GM12878 (cell line): ENCODE results near the gene ERN1. TPM values are rescaled to one million over a fixed set of nuclear protein-coding genes. Genes with fewer than 3 reads are reported as not detected.

Source experiments
- ATAC-seq: fragments of 200-7000 bp; cut with Tn5 transposase; 3 replicates; pipeline ENCODE4 v1.9.1; 2020; ENCODE audit warnings: mild to moderate bottlenecking, moderate library complexity
- Bru-seq: library from RNA; stranded (reverse); fragments of 400-500 nt; gene quantifications from one replicate; lab custom pipeline; 2021; lab: Mats Ljungman, UMichigan
- BruChase-seq, 2 experiments: library from RNA; stranded (reverse); fragments of 400-500 nt; gene quantifications; one replicate each; lab custom pipeline; 2021; lab: Mats Ljungman, UMichigan
- BruUV-seq: library from RNA; stranded (reverse); fragments of 400-500 nt; replicated peaks from 2 replicates; lab custom pipeline; 2021; lab: Mats Ljungman, UMichigan
- CTCF ChIA-PET: fragments of 300-600 bp; sonication (Branson Sonifier 250); formaldehyde crosslinking; extraction: SDS; loops from one replicate; lab custom pipeline; 2021; ENCODE audit warnings: inconsistent platforms; lab: Yijun Ruan, JAX
- POLR2A ChIA-PET: fragments of 350-600 bp; formaldehyde crosslinking; extraction: SDS; loops from one replicate; lab custom pipeline; 2021; ENCODE audit warnings: inconsistent platforms; lab: Charles Lee
- RAD21 ChIA-PET: fragments of 300-600 bp; sonication (Branson Sonifier 250); formaldehyde crosslinking; loops from one replicate; lab custom pipeline; 2023; ENCODE audit warnings: antibody characterized with exemption; ENCODE audit not compliant: unreplicated experiment; lab: Charles Lee
- SMC1A ChIA-PET: fragments of 300-600 bp; sonication (Branson Sonifier 250); formaldehyde crosslinking; loops from one replicate; lab custom pipeline; 2023; ENCODE audit not compliant: unreplicated experiment, uncharacterized antibody; lab: Charles Lee
- DNase-seq: peaks from one replicate; pipeline ENCODE4 v3.0.0-alpha.2; 2011; ENCODE audit warnings: low read depth, low spot score
- FAIRE-seq: peaks from 3 replicates; lab custom pipeline; 2011; peaks lifted over from hg19 to GRCh38; lab: Jason Lieb, UNC
- H2AFZ ChIP-seq: 2 replicates; pipeline ENCODE4 v1.6.0; 2011; ENCODE audit warnings: low read depth, low read length, control low read depth; ENCODE audit not compliant: control insufficient read depth
- H3K27ac ChIP-seq: 2 replicates; pipeline ENCODE4 v1.5.1; 2011; ENCODE audit warnings: control low read depth; ENCODE audit not compliant: control insufficient read depth, insufficient read depth
- H3K27me3 ChIP-seq, 2 experiments: replicated peaks in 1 of 2; 2 replicates each; pipeline versions ENCODE4 v1.6.0 to v1.6.1; 2011; ENCODE audit warnings: low read length in 1 of 2; ENCODE audit not compliant: control insufficient read depth in 2 of 2, insufficient read depth in 2 of 2
- H3K36me3 ChIP-seq, 2 experiments: 2 replicates each; pipeline ENCODE4 v1.5.1; 2011; ENCODE audit warnings: low read length in 1 of 2; ENCODE audit not compliant: control insufficient read depth in 2 of 2, insufficient read depth in 2 of 2
- H3K4me1 ChIP-seq: 2 replicates; pipeline ENCODE4 v1.6.1; 2011; ENCODE audit warnings: mild to moderate bottlenecking, low read length, moderate library complexity, mixed read lengths; ENCODE audit not compliant: control insufficient read depth, insufficient read depth
- H3K4me2 ChIP-seq: 2 replicates; pipeline ENCODE4 v1.6.0; 2011; ENCODE audit warnings: control low read depth; ENCODE audit not compliant: control insufficient read depth, insufficient read depth
- H3K4me3 ChIP-seq: fragments of 200-600 bp; sonication (generic); 2 replicates; pipeline ENCODE4 v1.5.1; 2016
- H3K79me2 ChIP-seq: 2 replicates; pipeline ENCODE4 v1.6.0; 2011; ENCODE audit warnings: low read length; ENCODE audit not compliant: control insufficient read depth, insufficient read depth
- H3K9ac ChIP-seq: 2 replicates; pipeline ENCODE4 v1.8.0; 2011; ENCODE audit warnings: low read length, control low read depth, mixed read lengths; ENCODE audit not compliant: control insufficient read depth, insufficient read depth
- H3K9me3 ChIP-seq: replicated peaks from 3 replicates; pipeline ENCODE4 v1.5.1; 2011; ENCODE audit warnings: mild to moderate bottlenecking, low read length; ENCODE audit not compliant: control insufficient read depth, insufficient read depth
- H4K20me1 ChIP-seq: 2 replicates; pipeline ENCODE4 v1.6.0; 2011; ENCODE audit not compliant: control insufficient read depth, insufficient read depth
- CBFB ChIP-seq: IDR thresholded peaks from 2 replicates; pipeline ENCODE4 v1.6.1; 2016; ENCODE audit warnings: antibody characterized with exemption, low read depth
- CHD2 ChIP-seq: IDR thresholded peaks from 2 replicates; pipeline ENCODE4 v1.6.1; 2011; ENCODE audit warnings: low read depth, low read length, improper control_type of control experiment, borderline replicate concordance
- HDAC6 ChIP-seq: fragments of 200-600 bp; sonication (generic); IDR thresholded peaks from one replicate; pipeline ENCODE4 v1.8.0; 2017; ENCODE audit warnings: antibody characterized with exemption; ENCODE audit not compliant: unreplicated experiment
- IKZF2 ChIP-seq, 2 experiments: fragments of 450-650 bp; IDR thresholded peaks; 2 replicates each; pipeline ENCODE4 v1.6.1; 2017; ENCODE audit warnings: mild to moderate bottlenecking in 2 of 2, moderate library complexity in 2 of 2
- JUND ChIP-seq: IDR thresholded peaks from 2 replicates; pipeline ENCODE4 v1.6.1; 2012; ENCODE audit warnings: low read depth, mild to moderate bottlenecking, low read length, improper control_type of control experiment, moderate library complexity
- LARP7 ChIP-seq: fragments of 450-650 bp; IDR thresholded peaks from 2 replicates; pipeline ENCODE4 v1.6.1; 2017; ENCODE audit warnings: mild to moderate bottlenecking
- MXI1 ChIP-seq: fragments of 150-350 bp; IDR thresholded peaks from 2 replicates; pipeline ENCODE4 v1.6.1; 2011; ENCODE audit warnings: low read depth, mild to moderate bottlenecking, inconsistent platforms, low read length, improper control_type of control experiment
- NFXL1 ChIP-seq: fragments of 450-650 bp; IDR thresholded peaks from 2 replicates; pipeline ENCODE4 v1.6.1; 2017; ENCODE audit warnings: antibody characterized with exemption, mild to moderate bottlenecking, borderline replicate concordance
- NR2F1 ChIP-seq: fragments of 450-650 bp; conservative IDR thresholded peaks from 2 replicates; pipeline ENCODE4 v1.6.1; 2017; ENCODE audit warnings: mild to moderate bottlenecking
- SIN3A ChIP-seq: IDR thresholded peaks from 2 replicates; pipeline ENCODE4 v1.6.1; 2012; ENCODE audit warnings: low read depth, low read length, improper control_type of control experiment
- SMAD1 ChIP-seq: fragments of 450-650 bp; IDR thresholded peaks from 2 replicates; pipeline ENCODE4 v1.6.1; 2018; ENCODE audit warnings: mild to moderate bottlenecking, low read depth; ENCODE audit not compliant: partially characterized antibody
- SP1 ChIP-seq: IDR thresholded peaks from one replicate; pipeline ENCODE4 v1.6.1; 2011; ENCODE audit warnings: low read depth, low read length
- TBL1XR1 ChIP-seq: IDR thresholded peaks from 2 replicates; pipeline ENCODE4 v1.6.1; 2012; ENCODE audit warnings: low read depth, low read length, improper control_type of control experiment
- TCF12 ChIP-seq: IDR thresholded peaks from 2 replicates; pipeline ENCODE4 v1.6.1; 2011; ENCODE audit warnings: low read depth, mild to moderate bottlenecking, low read length
- WGBS: methylation state at CpG from one replicate; pipeline ENCODE4 v1.1.6; 2016; ENCODE audit warnings: low lambda C conversion rate; ENCODE audit not compliant: insufficient replicate concordance, insufficient coverage; ENCODE audit errors: missing lambda C conversion rate; 5-methylcytosine and 5-hydroxymethylcytosine counted together
- in situ Hi-C: fragments of 300-500 bp; cut with MboI; formaldehyde crosslinking; loops from 9 replicates; pipeline ENCODE4 v1.14.3; 2018; ENCODE audit warnings: mixed read lengths
- intact Hi-C: fragments of 100-400 bp; cut with micrococcal nuclease; formaldehyde crosslinking; loops from one replicate; pipeline ENCODE4 v1.14.2; 2022; ENCODE audit not compliant: unreplicated experiment
- long read RNA-seq, 2 experiments: library from polyadenylated mRNA; unstranded; transcript quantifications; one replicate each; pipeline ENCODE4 v2.0.0, GENCODE V29; 2019 to 2020
- polyA minus RNA-seq, 3 experiments: library from RNA; depleted of rRNA, polyadenylated mRNA; stranded (reverse); fragments of >200 nt; gene quantifications; 2 replicates each; pipeline ENCODE4 v1.2.3, GENCODE V29; 2011
- polyA plus RNA-seq, 11 experiments: library from polyadenylated mRNA; depleted of rRNA in 4 of 11; unstranded in 6 of 11; stranded (reverse) in 5 of 11; fragments of >200 nt; fragmentation: Nextera tagmentation in 4 of 11; fragmentation: Illumina TruSeq in 1 of 11; extraction: Ambion mirVana in 4 of 11; extraction: Trizol in 1 of 11; gene quantifications; 1 replicate in 1 of 11; 2 replicates in 10 of 11; pipeline versions ENCODE4 v1.2.1 to v1.2.3, GENCODE V29; 2011 to 2016; ENCODE audit warnings: inconsistent platforms in 2 of 11, missing spikeins in 2 of 11, low read depth in 1 of 11
- total RNA-seq, 4 experiments: library from RNA; depleted of rRNA in 3 of 4; stranded (reverse); fragments of >200 nt in 3 of 4; fragmentation: Illumina TruSeq in 1 of 4; extraction: Trizol in 1 of 4; gene quantifications; 2 replicates each; pipeline versions ENCODE4 v1.2.1 to v1.2.3, GENCODE V29; 2013 to 2021
- TF ChIP-seq, protein P1 (sequence below): IDR thresholded peaks from 2 replicates; pipeline ENCODE4 v1.6.1; 2012; ENCODE audit warnings: low read depth, low read length, improper control_type of control experiment
- TF ChIP-seq, protein P2 (sequence below), 3 experiments: IDR thresholded peaks in 2 of 3; conservative IDR thresholded peaks in 1 of 3; 2 replicates each; pipeline ENCODE4 v1.5.1; 2011; ENCODE audit warnings: low read depth in 3 of 3, low read length in 3 of 3, mild to moderate bottlenecking in 3 of 3, control low read depth in 2 of 3, moderate library complexity in 2 of 3, inconsistent platforms in 1 of 3, mixed read lengths in 1 of 3; ENCODE audit not compliant: control insufficient read depth in 2 of 3, insufficient read depth in 1 of 3; ENCODE audit errors: extremely low read depth in 1 of 3

Gene ERN1
- 60.0 and 65.4 TPM in 2 replicates for total RNA-seq (2013; cell fraction: nucleolus; rRNA removed)
- total RNA-seq (2014; rRNA removed) (7.5 and 10.8 TPM in 2 replicates), total RNA-seq (2014; rRNA removed; fragmentation: Illumina TruSeq; extraction: Trizol) (6.4 and 7.6 TPM in 2 replicates), total RNA-seq (2021) (16.8 and 17.1 TPM in 2 replicates), polyA plus RNA-seq (2011; rRNA removed) (6.4 and 7.3 TPM in 2 replicates), polyA plus RNA-seq (2014; fragmentation: Illumina TruSeq; extraction: Trizol) (6.5 and 6.7 TPM in 2 replicates), polyA plus RNA-seq (2014; fragmentation: Nextera tagmentation; extraction: Ambion mirVana) (1 to 10 TPM; 2.6 to 3.4 TPM), polyA plus RNA-seq (2014; rRNA removed) (7.7 and 10.7 TPM in 2 replicates), polyA plus RNA-seq (2016; fragmentation: Nextera tagmentation; extraction: Ambion mirVana) (10 to 100 TPM; 17.9 to 19.2 TPM), polyA minus RNA-seq (2011; rRNA and poly(A)+ RNA removed) (10.5 and 16.0 TPM in 2 replicates), Bru-seq, nascent RNA (percentile 91 among the genes with signal in this experiment), BruChase-seq, experiment 1, labeled RNA remaining after a 6-hour chase (percentile 77 among the genes with signal in this experiment), BruChase-seq, experiment 2, labeled RNA remaining after a 2-hour chase (percentile 80 among the genes with signal in this experiment)
- 11.6 TPM for polyA plus RNA-seq (2011; ENCODE audit: low read depth)
- polyA plus RNA-seq (2011; cell fraction: cytosol; rRNA removed) = 5.5 and 5.6 TPM in 2 replicates
- polyA plus RNA-seq (2011; cell fraction: nucleus; rRNA removed) = 14.1 and 15.5 TPM in 2 replicates
- polyA plus RNA-seq (2012) = 9.2 and 15.8 TPM in 2 replicates
- polyA minus RNA-seq (2011; cell fraction: cytosol; rRNA and poly(A)+ RNA removed) = 2.0 and 3.5 TPM in 2 replicates
- polyA minus RNA-seq (2011; cell fraction: nucleus; rRNA and poly(A)+ RNA removed) = 10.5 and 17.7 TPM in 2 replicates
- long read RNA-seq, experiment 1 = 0 reads
- long read RNA-seq, experiment 2, partial matches to known transcripts = 0 of 4 reads
- long read RNA-seq, experiment 2, other reads (novel, unspliced or antisense) = 1 of 4 reads

GRCh38 chr17:64129765-64130558, at the start of gene ERN1:
Gene ERN1, minus strand, starts transcription at chr17:64130144. Its CDS starts 115 bp downstream, at chr17:64130029.
- ChIA-PET RAD21 (interaction anchor here (1.0 to 14.4 kb wide), 15 partner anchors 8 to 221 kb away, joined by 3 to 507 read pairs (median 23); partner anchors contain the start of genes GH1 and ICAM2), POLR2A (interaction anchor here (0.5 to 6.6 kb wide), 27 partner anchors 10 to 207 kb away, joined by 3 to 86 read pairs (median 5); partner anchors contain the start of genes CD79B and ICAM2), CTCF (interaction anchor here (0.6 to 9.7 kb wide), 19 partner anchors 7 to 215 kb away, joined by 3 to 915 read pairs (median 9); partner anchors contain the start of genes CSHL1, GH1 and ICAM2), SMC1A (interaction anchor here (1.0 to 11.2 kb wide), 13 partner anchors 7 to 211 kb away, joined by 3 to 570 read pairs (median 17); partner anchors contain the start of genes GH1 and ICAM2)
- no TSS peak for BruUV-seq
- peaks cover 32% of the 10 kb centered on the region for H3K4me1 ChIP-seq
- peak within 1 kb of the TSS; percentile 65 for H3K4me2 ChIP-seq
- peaks cover 43% of the 10 kb centered on the region for H3K79me2 ChIP-seq
- no peaks in the 10 kb centered on the region for H3K27me3 ChIP-seq
- H2AFZ ChIP-seq = peak within 1 kb of the TSS; percentile 70
- peak; percentile 89 for ATAC-seq
- intact Hi-C loops (loop anchor here (2.0 kb wide), 1 partner anchor 67 kb away; no protein-coding TSS in a partner anchor), in situ Hi-C loops (loop anchor here (5.0 kb wide), 2 partner anchors 103 to 208 kb away; no protein-coding TSS in a partner anchor)
- H3K9me3 ChIP-seq = no peaks in the 10 kb centered on the region
- H3K36me3 ChIP-seq = no peaks in the 10 kb centered on the region
- H3K4me3 ChIP-seq = peak within 1 kb of the TSS; percentile 93
- H4K20me1 ChIP-seq = no peaks in the 10 kb centered on the region
- peak; percentile 54 for DNase-seq
- FAIRE-seq = no peak
- peak within 1 kb of the TSS; percentile 83 for H3K27ac ChIP-seq
- WGBS = under 1% methylated on average over 35 of the region's 98 CpGs
- peak within 1 kb of the TSS; percentile 71 for H3K9ac ChIP-seq
- no peak for TF ChIP-seq IKZF2 (IDR thresholded peaks at IDR 0.05)
- peak; percentile 47; the same call in 1 of the 2 replicates for TF ChIP-seq TCF12
- peak; percentile 27 for TF ChIP-seq SP1
- 0 out of 2 replicates have a peak, but pooled peaks have one; percentile 25 for TF ChIP-seq MXI1
- TF ChIP-seq JUND = no peak
- TF ChIP-seq HDAC6 = peak; percentile 15
- TF ChIP-seq NR2F1 = peak; percentile 74; the same call in 1 of the 2 replicates
- peak; percentile 46; the same call in 1 of the 2 replicates for TF ChIP-seq SIN3A
- no peak for TF ChIP-seq TBL1XR1
- TF ChIP-seq SMAD1 = peak; percentile 25
- TF ChIP-seq, protein P1, sequence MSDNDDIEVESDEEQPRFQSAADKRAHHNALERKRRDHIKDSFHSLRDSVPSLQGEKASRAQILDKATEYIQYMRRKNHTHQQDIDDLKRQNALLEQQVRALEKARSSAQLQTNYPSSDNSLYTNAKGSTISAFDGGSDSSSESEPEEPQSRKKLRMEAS = no peak
- TF ChIP-seq, protein P2, sequence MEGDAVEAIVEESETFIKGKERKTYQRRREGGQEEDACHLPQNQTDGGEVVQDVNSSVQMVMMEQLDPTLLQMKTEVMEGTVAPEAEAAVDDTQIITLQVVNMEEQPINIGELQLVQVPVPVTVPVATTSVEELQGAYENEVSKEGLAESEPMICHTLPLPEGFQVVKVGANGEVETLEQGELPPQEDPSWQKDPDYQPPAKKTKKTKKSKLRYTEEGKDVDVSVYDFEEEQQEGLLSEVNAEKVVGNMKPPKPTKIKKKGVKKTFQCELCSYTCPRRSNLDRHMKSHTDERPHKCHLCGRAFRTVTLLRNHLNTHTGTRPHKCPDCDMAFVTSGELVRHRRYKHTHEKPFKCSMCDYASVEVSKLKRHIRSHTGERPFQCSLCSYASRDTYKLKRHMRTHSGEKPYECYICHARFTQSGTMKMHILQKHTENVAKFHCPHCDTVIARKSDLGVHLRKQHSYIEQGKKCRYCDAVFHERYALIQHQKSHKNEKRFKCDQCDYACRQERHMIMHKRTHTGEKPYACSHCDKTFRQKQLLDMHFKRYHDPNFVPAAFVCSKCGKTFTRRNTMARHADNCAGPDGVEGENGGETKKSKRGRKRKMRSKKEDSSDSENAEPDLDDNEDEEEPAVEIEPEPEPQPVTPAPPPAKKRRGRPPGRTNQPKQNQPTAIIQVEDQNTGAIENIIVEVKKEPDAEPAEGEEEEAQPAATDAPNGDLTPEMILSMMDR (IDR thresholded peaks at IDR 0.05 in 2 of 3, conservative IDR thresholded peaks at IDR 0.05 in 1 of 3; ENCODE audit: control insufficient read depth in 2 of 3, extremely low read depth in 1 of 3, insufficient read depth in 1 of 3, low read depth in 3 of 3, low read length in 3 of 3) = 0 out of 6 replicates have a peak, but pooled peaks of 1 of the 3 experiments have one; percentile 0
- peak; percentile 28; the same call in 1 of the 2 replicates for TF ChIP-seq CBFB
- TF ChIP-seq LARP7 = peak; percentile 99
- 0 out of 2 replicates have a peak, but pooled peaks have one; percentile 19 for TF ChIP-seq CHD2
- TF ChIP-seq NFXL1 = peak; percentile 63; the same call in 1 of the 2 replicates
